ENCODE data around the gene LRRK1. TPM values are rescaled to one million over a fixed set of nuclear protein-coding genes. Genes with fewer than 3 reads are reported as not detected.

LRRK1 gene
- total RNA-seq, 1 donor from 2014 or later = 15.7 TPM

DNA sequence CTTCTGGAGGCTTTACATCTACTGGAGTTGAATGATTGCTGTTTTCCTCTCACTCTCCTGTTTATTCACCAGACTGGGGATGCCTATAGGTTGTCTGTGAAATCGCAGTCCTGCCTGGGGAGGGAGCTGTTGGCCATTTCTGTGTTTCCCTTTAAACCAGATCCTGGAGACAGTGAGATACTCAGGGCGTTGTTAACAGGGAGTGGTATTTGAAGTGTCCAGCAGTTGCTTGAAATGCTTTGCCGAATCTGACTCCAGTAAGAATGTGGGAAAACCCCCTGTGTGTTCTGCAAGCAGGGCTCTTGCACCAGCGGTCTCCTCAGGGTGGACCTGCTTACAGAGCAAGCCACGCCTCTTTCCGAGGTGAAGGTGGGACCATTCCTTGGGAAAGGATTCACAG lies 4.3 kb upstream of the LRRK1 start:
- no peak for DNase-seq (ENCODE audit: low spot score)

DNA sequence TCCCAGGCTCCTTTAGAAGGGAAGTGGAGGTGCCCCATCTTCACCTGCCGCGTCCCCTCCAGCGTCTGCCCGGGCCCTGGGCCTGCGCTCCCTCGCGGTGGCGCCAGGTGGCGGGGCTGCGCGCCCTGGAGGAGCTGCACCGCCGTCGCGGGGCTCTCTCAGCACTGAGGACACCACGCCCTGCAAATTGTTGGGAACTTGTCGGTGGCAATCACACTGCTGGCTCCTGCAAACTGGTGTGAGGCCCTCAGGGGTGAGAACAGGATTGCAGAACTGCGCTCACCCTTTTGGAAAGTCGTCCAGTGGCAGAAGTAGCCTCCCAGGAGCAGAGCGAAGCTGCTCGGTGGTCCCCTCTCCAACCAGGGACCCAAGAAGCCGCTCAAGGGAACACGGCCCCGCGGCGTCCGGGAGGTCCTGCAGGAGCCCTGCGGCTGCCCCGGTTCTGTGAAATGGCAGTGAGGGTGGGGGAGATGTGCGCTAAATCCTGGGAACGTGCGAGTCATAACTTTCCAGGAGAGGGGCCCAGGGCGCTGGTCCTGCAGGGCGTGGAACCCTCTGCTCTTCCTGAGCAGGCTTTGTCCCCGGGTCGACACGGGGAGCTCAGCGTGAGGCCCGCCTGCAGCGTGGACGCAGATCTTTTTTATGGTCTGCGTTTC lies 995 bp upstream of the LRRK1 start:
- peak; percentile 53 for DNase-seq (ENCODE audit: low spot score)

GRCh38 chr15:100919481-100920405 lies 586 bp downstream of the LRRK1 start:
- DNase-seq (ENCODE audit: low spot score) = no peak

- no peak for DNase-seq (ENCODE audit: low spot score)
These were observed 1.5 kb downstream of the LRRK1 start for GRCh38 chr15:100920516-100921135.

GRCh38 chr15:100922192-100923040 lies 3.3 kb downstream of the LRRK1 start:
- no peak for DNase-seq (ENCODE audit: low spot score)

DNA sequence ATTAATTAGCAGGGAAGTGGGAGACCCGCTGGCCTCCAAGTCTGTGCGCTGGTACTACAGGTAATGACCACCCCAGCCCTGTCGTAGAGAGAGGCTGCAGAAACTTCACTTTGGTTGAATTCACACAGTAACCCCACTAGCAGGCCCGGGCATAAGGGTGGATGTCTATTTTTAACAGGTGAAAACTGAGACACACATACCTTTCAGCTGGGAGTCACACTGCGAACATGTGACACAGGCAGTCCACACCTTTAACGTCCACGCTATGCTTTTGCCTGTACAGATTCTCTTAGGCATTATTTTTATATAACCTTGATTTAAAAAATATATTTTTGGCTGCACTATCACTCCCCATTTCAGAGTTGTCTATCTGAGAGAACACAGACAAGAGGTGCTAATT lies 3.9 kb downstream of the LRRK1 start:
- no peak for DNase-seq (ENCODE audit: low spot score)

DNA sequence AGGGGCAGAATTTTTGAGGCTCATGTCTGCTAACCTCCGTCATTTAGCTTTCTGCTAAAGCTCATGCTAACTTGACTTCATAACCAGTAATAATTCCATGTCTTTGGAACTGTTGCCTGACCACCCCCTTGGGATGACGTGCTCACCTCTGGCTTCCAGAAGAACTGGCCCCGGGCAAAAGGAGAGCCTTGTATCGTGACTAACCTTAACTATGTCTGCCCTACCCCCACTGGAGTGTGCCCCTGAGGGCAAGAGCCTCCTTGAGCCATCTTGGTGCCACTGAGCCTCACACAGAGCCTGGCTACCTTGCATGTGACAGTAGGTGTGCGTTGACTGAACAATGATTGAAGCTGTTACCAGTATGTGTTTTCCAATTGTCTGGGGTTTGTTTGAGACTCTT lies 4.7 kb downstream of the LRRK1 start:
- DNase-seq (ENCODE audit: low spot score) = no peak

DNA sequence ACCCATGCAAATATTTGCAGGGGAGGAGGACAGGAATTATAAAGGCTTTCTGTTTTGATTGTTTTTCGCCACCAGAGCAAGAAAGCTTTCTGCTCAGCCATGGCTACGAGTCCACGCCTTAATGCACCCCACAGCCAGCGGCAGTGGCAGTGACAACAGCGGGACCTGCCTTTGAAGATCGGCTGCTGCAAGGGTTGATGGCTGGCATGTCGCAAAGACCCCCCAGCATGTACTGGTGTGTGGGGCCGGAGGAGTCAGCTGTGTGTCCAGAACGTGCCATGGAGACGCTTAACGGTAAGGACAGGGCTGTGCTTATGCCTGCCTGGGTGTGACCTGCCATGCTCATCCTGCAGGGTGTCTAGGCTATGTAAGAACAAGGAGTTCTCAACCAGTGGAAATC lies 5.3 kb downstream of the LRRK1 start:
- DNase-seq (ENCODE audit: low spot score) = no peak

GRCh38 chr15:100925480-100925879 lies 6.3 kb downstream of the LRRK1 start:
- DNase-seq (ENCODE audit: low spot score) = no peak

GRCh38 chr15:100926258-100926657 lies 7.1 kb downstream of the LRRK1 start:
- no peak for DNase-seq (ENCODE audit: low spot score)

GRCh38 chr15:100926971-100927756 lies 8.0 kb downstream of the LRRK1 start:
- no peak for DNase-seq (ENCODE audit: low spot score)

DNA sequence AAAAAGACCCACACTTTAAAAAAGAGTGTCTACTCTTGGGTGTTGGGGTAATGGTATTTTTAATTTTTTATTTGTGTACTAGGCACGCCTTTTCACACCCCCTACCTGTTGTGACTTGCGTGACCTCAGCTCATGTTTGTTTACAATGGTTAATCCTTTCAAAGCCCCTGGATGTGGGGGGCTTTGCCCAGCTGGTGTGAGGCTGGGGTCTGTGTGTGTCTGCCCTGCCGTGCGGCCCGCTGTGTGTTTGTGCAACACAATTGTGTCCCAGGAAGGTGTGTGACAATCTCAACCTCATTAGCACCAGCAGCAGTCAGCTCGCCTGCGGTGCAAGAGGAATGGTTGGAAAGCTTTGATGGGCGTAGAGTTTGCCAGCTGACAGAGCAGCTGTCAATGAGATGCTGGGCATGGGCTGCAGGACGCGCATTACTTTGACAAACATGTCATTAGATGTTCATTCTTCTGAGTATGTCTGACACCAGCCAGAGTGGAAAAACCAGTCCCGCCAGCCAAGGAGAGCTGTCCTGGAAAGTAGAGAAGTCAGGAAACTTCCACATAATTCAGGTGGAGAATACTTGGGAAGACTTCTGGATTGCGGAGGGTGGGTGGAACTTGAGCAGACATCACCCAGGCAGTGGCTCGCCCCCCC lies 9.6 kb downstream of the LRRK1 start:
- no peak for DNase-seq (ENCODE audit: low spot score)

GRCh38 chr15:100929641-100930042 lies 10.5 kb downstream of the LRRK1 start:
- no peak for DNase-seq (ENCODE audit: low spot score)

DNA sequence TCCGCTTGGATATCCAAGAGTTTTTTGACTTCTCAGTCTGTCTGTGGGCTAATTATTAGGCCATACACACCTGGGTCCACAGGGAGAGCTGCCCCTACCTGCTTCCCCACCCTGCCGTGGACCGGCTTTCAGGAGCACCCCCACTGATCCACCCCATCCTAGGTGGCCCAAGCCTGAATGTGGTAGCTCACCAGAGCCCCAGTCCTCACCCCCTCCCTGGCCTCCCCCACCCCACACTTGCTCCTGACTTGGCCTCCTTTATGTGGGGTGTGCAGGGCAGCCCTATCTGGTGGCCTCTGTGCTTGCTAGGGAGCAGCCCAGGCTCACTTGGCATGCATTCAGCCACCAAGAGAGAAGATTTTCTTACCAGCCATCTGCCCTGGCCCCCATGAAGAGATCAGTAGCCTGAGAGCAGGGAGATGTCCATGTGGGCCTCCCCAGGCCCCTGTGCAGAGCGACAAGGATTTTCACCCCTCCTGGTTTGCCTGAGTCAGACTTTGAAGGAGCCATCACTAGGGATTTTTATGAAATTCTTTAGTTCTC lies 11.2 kb downstream of the LRRK1 start:
- no peak for DNase-seq (ENCODE audit: low spot score)

- no peak for DNase-seq (ENCODE audit: low spot score)
These were observed 12.2 kb downstream of the LRRK1 start for GRCh38 chr15:100931143-100931890.

DNA sequence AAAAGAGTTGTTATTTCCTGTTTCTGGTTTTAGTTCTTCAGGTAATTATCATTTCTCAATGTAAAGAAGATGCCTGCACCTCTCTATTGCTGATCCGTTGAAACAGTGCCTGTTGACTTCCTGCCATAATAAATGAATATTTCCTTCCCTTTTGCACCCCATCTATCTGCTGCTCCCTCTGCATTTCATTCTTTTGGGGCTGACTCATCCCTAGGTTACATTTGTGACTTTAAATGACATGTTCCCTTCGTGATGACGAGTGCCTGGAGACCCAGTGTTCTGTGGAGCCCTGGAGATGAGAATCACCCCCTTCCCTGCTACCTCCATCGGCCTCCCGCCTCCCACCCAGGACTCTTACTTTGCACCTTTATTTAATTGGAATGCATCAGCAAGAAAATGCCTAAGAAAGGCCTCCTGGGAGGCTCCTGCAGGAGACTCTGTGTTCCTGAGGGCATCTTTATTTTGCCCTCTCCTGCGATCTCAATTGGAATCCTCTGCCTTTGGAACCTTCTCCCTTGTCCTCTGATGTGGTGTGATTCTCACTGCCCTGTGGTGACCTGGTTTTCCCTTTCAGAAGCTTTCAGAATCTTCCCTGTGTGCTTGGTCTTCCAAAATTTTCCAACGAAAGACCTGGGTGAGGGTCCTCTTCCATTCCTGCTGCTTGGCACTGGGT lies 13.7 kb downstream of the LRRK1 start:
- no peak for DNase-seq (ENCODE audit: low spot score)

- DNase-seq (ENCODE audit: low spot score) = no peak
These were observed 15.0 kb downstream of the LRRK1 start for GRCh38 chr15:100934166-100934565.

GRCh38 chr15:100934726-100935125 lies 15.6 kb downstream of the LRRK1 start:
- DNase-seq (ENCODE audit: low spot score) = no peak

GRCh38 chr15:100937171-100937570 lies 18.0 kb downstream of the LRRK1 start:
- no peak for DNase-seq (ENCODE audit: low spot score)

All from mucosa of gallbladder (tissue), 1 donor.